GM12878 (cell line): ENCODE data around the gene FLOT1. TPM values are rescaled to one million over a fixed set of nuclear protein-coding genes. Genes with fewer than 3 reads are reported as not detected.
"Not testable (repeated sequence)": the region's sequence is repeated elsewhere in the genome, so short reads cannot be mapped to it uniquely, and the experiment has no call there.

ENCODE experiments used
- ATAC-seq: fragments of 200-7000 bp; cut with Tn5 transposase; 3 replicates; pipeline ENCODE4 v1.9.1; 2020; ENCODE audit warnings: mild to moderate bottlenecking, moderate library complexity
- BruUV-seq: library from RNA; stranded (reverse); fragments of 400-500 nt; replicated peaks from 2 replicates; lab custom pipeline; 2021; lab: Mats Ljungman, UMichigan
- CTCF ChIA-PET: fragments of 300-600 bp; sonication (Branson Sonifier 250); formaldehyde crosslinking; extraction: SDS; loops from one replicate; lab custom pipeline; 2021; ENCODE audit warnings: inconsistent platforms; lab: Yijun Ruan, JAX
- POLR2A ChIA-PET: fragments of 350-600 bp; formaldehyde crosslinking; extraction: SDS; loops from one replicate; lab custom pipeline; 2021; ENCODE audit warnings: inconsistent platforms; lab: Charles Lee
- RAD21 ChIA-PET: fragments of 300-600 bp; sonication (Branson Sonifier 250); formaldehyde crosslinking; loops from one replicate; lab custom pipeline; 2023; ENCODE audit warnings: antibody characterized with exemption; ENCODE audit not compliant: unreplicated experiment; lab: Charles Lee
- SMC1A ChIA-PET: fragments of 300-600 bp; sonication (Branson Sonifier 250); formaldehyde crosslinking; loops from one replicate; lab custom pipeline; 2023; ENCODE audit not compliant: unreplicated experiment, uncharacterized antibody; lab: Charles Lee
- DNase-seq: peaks from one replicate; pipeline ENCODE4 v3.0.0-alpha.2; 2011; ENCODE audit warnings: low read depth, low spot score
- FAIRE-seq: peaks from 3 replicates; lab custom pipeline; 2011; peaks lifted over from hg19 to GRCh38; lab: Jason Lieb, UNC
- H2AFZ ChIP-seq: 2 replicates; pipeline ENCODE4 v1.6.0; 2011; ENCODE audit warnings: low read depth, low read length, control low read depth; ENCODE audit not compliant: control insufficient read depth
- H3K27ac ChIP-seq: 2 replicates; pipeline ENCODE4 v1.5.1; 2011; ENCODE audit warnings: control low read depth; ENCODE audit not compliant: control insufficient read depth, insufficient read depth
- H3K27me3 ChIP-seq, 2 experiments: replicated peaks in 1 of 2; 2 replicates each; pipeline versions ENCODE4 v1.6.0 to v1.6.1; 2011; ENCODE audit warnings: low read length in 1 of 2; ENCODE audit not compliant: control insufficient read depth in 2 of 2, insufficient read depth in 2 of 2
- H3K36me3 ChIP-seq, 2 experiments: 2 replicates each; pipeline ENCODE4 v1.5.1; 2011; ENCODE audit warnings: low read length in 1 of 2; ENCODE audit not compliant: control insufficient read depth in 2 of 2, insufficient read depth in 2 of 2
- H3K4me1 ChIP-seq: 2 replicates; pipeline ENCODE4 v1.6.1; 2011; ENCODE audit warnings: mild to moderate bottlenecking, low read length, moderate library complexity, mixed read lengths; ENCODE audit not compliant: control insufficient read depth, insufficient read depth
- H3K4me2 ChIP-seq: 2 replicates; pipeline ENCODE4 v1.6.0; 2011; ENCODE audit warnings: control low read depth; ENCODE audit not compliant: control insufficient read depth, insufficient read depth
- H3K4me3 ChIP-seq: fragments of 200-600 bp; sonication (generic); 2 replicates; pipeline ENCODE4 v1.5.1; 2016
- H3K79me2 ChIP-seq: 2 replicates; pipeline ENCODE4 v1.6.0; 2011; ENCODE audit warnings: low read length; ENCODE audit not compliant: control insufficient read depth, insufficient read depth
- H3K9ac ChIP-seq: 2 replicates; pipeline ENCODE4 v1.8.0; 2011; ENCODE audit warnings: low read length, control low read depth, mixed read lengths; ENCODE audit not compliant: control insufficient read depth, insufficient read depth
- H3K9me3 ChIP-seq: replicated peaks from 3 replicates; pipeline ENCODE4 v1.5.1; 2011; ENCODE audit warnings: mild to moderate bottlenecking, low read length; ENCODE audit not compliant: control insufficient read depth, insufficient read depth
- H4K20me1 ChIP-seq: 2 replicates; pipeline ENCODE4 v1.6.0; 2011; ENCODE audit not compliant: control insufficient read depth, insufficient read depth
- IKZF2 ChIP-seq, 2 experiments: fragments of 450-650 bp; IDR thresholded peaks; 2 replicates each; pipeline ENCODE4 v1.6.1; 2017; ENCODE audit warnings: mild to moderate bottlenecking in 2 of 2, moderate library complexity in 2 of 2
- IRF4 ChIP-seq: IDR thresholded peaks from 2 replicates; pipeline ENCODE4 v1.6.1; 2011; ENCODE audit warnings: low read depth, low read length
- MTA2 ChIP-seq: fragments of 450-650 bp; IDR thresholded peaks from 2 replicates; pipeline ENCODE4 v1.6.1; 2016; ENCODE audit warnings: low read depth, mild to moderate bottlenecking, moderate library complexity
- NBN ChIP-seq: fragments of 450-650 bp; IDR thresholded peaks from 2 replicates; pipeline ENCODE4 v1.6.1; 2016
- NFIC ChIP-seq: IDR thresholded peaks from 2 replicates; pipeline ENCODE4 v1.6.1; 2012; ENCODE audit warnings: low read depth, mild to moderate bottlenecking, inconsistent platforms, low read length, moderate library complexity
- PAX8 ChIP-seq: fragments of 450-650 bp; IDR thresholded peaks from 2 replicates; pipeline ENCODE4 v1.6.1; 2017; ENCODE audit warnings: mild to moderate bottlenecking, moderate library complexity
- RAD51 ChIP-seq: fragments of 450-650 bp; IDR thresholded peaks from 2 replicates; pipeline ENCODE4 v1.6.1; 2016; ENCODE audit warnings: moderate library complexity, mild to moderate bottlenecking, inconsistent platforms
- SUPT20H ChIP-seq: IDR thresholded peaks from 2 replicates; pipeline ENCODE4 v1.6.1; 2011; ENCODE audit warnings: low read depth, mild to moderate bottlenecking, low read length, moderate library complexity, borderline replicate concordance; ENCODE audit not compliant: control insufficient read depth
- YBX1 ChIP-seq: fragments of 450-650 bp; IDR thresholded peaks from 2 replicates; pipeline ENCODE4 v1.6.1; 2016; ENCODE audit warnings: antibody characterized with exemption
- WGBS: methylation state at CpG from one replicate; pipeline ENCODE4 v1.1.6; 2016; ENCODE audit warnings: low lambda C conversion rate; ENCODE audit not compliant: insufficient replicate concordance, insufficient coverage; ENCODE audit errors: missing lambda C conversion rate; 5-methylcytosine and 5-hydroxymethylcytosine counted together
- in situ Hi-C: fragments of 300-500 bp; cut with MboI; formaldehyde crosslinking; loops from 9 replicates; pipeline ENCODE4 v1.14.3; 2018; ENCODE audit warnings: mixed read lengths
- intact Hi-C: fragments of 100-400 bp; cut with micrococcal nuclease; formaldehyde crosslinking; loops from one replicate; pipeline ENCODE4 v1.14.2; 2022; ENCODE audit not compliant: unreplicated experiment
- polyA plus RNA-seq, 11 experiments: library from polyadenylated mRNA; depleted of rRNA in 4 of 11; unstranded in 6 of 11; stranded (reverse) in 5 of 11; fragments of >200 nt; fragmentation: Nextera tagmentation in 4 of 11; fragmentation: Illumina TruSeq in 1 of 11; extraction: Ambion mirVana in 4 of 11; extraction: Trizol in 1 of 11; gene quantifications; 1 replicate in 1 of 11; 2 replicates in 10 of 11; pipeline versions ENCODE4 v1.2.1 to v1.2.3, GENCODE V29; 2011 to 2016; ENCODE audit warnings: inconsistent platforms in 2 of 11, missing spikeins in 2 of 11, low read depth in 1 of 11
- total RNA-seq, 4 experiments: library from RNA; depleted of rRNA in 3 of 4; stranded (reverse); fragments of >200 nt in 3 of 4; fragmentation: Illumina TruSeq in 1 of 4; extraction: Trizol in 1 of 4; gene quantifications; 2 replicates each; pipeline versions ENCODE4 v1.2.1 to v1.2.3, GENCODE V29; 2013 to 2021
- TF ChIP-seq, protein P1 (sequence below): fragments of 450-650 bp; IDR thresholded peaks from 2 replicates; pipeline ENCODE4 v1.6.1; 2017; ENCODE audit warnings: mild to moderate bottlenecking, low read depth, inconsistent platforms; ENCODE audit not compliant: poor library complexity, severe bottlenecking
- TF ChIP-seq, protein P2 (sequence below): IDR thresholded peaks from 2 replicates; pipeline ENCODE4 v1.6.1; 2012; ENCODE audit warnings: low read depth, low read length, improper control_type of control experiment

FLOT1 gene
- total and polyA plus RNA-seq, 10 of the 15 experiments (the other 5 are each of a cell fraction or from before 2014, with no cell fraction given): 12.3 to 153 (median 112) TPM

DNA sequence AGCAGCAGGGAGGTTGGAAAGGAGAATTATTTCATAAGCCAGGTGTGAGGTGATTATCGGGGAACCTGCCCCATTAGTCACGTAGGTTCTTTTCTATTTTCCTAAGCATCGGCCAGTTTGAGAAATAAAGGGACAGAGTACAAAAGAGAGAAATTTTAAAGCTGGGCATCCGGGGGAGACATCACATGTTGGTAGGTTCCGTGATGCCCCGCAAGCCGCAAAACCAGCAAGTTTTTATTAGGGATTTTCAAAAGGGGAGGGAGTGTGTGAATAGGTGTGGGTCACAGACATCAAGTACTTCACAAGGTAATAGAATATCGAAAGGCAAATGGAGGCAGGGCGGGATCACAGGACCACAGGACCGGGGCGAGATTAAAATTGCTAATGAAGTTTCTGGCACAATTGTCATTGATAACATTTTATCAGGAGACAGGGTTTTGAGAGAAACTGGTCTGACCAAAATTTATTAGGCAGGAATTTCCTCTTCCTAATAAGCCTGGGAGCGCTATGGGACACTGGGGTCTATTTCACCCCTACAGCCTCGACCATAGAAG is 22.1 kb upstream of the FLOT1 start:
- POLR2A ChIA-PET: interaction anchor here (0.7 to 4.2 kb wide), 10 partner anchors 15 to 77 kb away, joined by 3 to 49 read pairs (median 5); partner anchors contain the start of gene MDC1
- H3K36me3 ChIP-seq, H3K27me3 ChIP-seq, H3K79me2 ChIP-seq, DNase-seq, H3K9ac ChIP-seq, H3K27ac ChIP-seq, intact Hi-C loops, ATAC-seq, H3K9me3 ChIP-seq, H4K20me1 ChIP-seq, in situ Hi-C loops, H3K4me3 ChIP-seq, FAIRE-seq, H3K4me2 ChIP-seq, BruUV-seq, H2AFZ ChIP-seq: not testable (repeated sequence)
- RAD21 ChIA-PET: interaction anchor here (0.7 to 2.7 kb wide), 6 partner anchors 27 to 57 kb away, joined by 3 to 19 read pairs (median 10); no protein-coding TSS in a partner anchor
- WGBS: 66% methylated on average over 13 of the region's 13 CpGs
- SMC1A ChIA-PET: interaction anchor here (0.8 to 9.7 kb wide), 8 partner anchors 17 to 62 kb away, joined by 3 to 217 read pairs (median 6); partner anchors contain the start of gene FLOT1
- 0 out of 4 replicates have a peak, but pooled peaks have one; percentile 7 to 32 for TF ChIP-seq IKZF2 (IDR thresholded peaks at IDR 0.05)
- TF ChIP-seq MTA2: peak; percentile 20; the same call in 1 of the 2 replicates
- CTCF ChIA-PET: interaction anchor here (0.7 to 2.7 kb wide), 11 partner anchors 9 to 63 kb away, joined by 3 to 12 read pairs (median 6); partner anchors contain the start of gene IER3
- peaks cover 37% of the 10 kb centered on the region for H3K4me1 ChIP-seq

DNA sequence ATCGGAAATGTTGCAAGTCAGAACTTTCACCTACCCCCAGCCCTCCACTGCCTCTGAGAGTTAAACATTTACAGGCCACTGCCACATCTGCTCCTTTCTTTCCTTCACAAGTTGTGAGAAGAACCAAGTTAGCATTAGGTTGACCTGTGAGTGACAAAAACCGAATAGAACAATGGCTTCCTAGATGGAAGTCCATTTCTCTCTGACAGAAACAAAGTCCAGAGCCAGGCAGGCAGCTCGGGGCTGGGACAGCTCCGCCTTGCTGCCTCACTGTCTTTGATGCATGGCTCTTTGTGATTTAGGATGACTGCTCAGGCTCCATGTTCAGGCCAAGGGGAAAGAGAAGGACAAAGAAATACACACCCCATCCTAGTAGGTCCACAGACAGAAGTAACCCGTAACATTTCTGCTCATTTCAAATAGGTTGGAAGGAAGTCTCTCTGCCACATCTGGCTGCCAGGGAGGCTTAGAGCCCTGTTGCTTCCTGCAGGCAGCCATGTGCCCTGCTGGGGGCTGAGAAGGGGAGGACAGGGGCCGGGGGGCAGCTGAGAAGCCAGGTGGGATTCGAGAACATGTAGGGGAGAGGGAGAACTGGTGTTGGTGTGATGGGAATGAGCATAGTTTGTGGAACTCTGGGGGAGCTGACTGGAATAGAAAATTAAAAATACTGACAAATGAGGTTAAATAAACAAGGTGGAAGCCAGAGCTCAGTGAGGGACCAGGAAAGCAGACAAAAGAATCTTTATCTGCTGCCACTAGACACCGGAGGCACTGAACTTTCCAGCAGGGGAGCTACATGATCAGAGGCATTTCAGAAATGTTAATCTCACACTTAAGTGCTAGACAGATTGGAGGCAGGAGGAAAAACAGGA is 21.4 kb upstream of the FLOT1 start:
- Histone ChIP-seq H3K4me3 (no peak overlapping the region), H3K9ac (no peak overlapping the region), H3K79me2 (no peaks in the 10 kb centered on the region), H3K36me3 (no peaks in the 10 kb centered on the region), H3K9me3 (no peaks in the 10 kb centered on the region; the same call in 2 of the 3 replicates), H2AFZ (no peak overlapping the region), H3K27me3 (no peaks in the 10 kb centered on the region), H3K27ac (no peak overlapping the region), H3K4me1 (peaks cover 37% of the 10 kb centered on the region), H4K20me1 (no peaks in the 10 kb centered on the region), H3K4me2 (no peak overlapping the region)
- ChIA-PET CTCF (interaction anchor here (0.7 to 2.7 kb wide), 13 partner anchors 9 to 64 kb away, joined by 3 to 12 read pairs (median 6); partner anchors contain the start of gene IER3), RAD21 (interaction anchor here (0.7 to 2.7 kb wide), 10 partner anchors 11 to 85 kb away, joined by 3 to 19 read pairs (median 4); partner anchors contain the start of gene FLOT1), SMC1A (interaction anchor here (0.8 to 9.7 kb wide), 10 partner anchors 18 to 63 kb away, joined by 3 to 217 read pairs (median 6); partner anchors contain the start of gene FLOT1), POLR2A (interaction anchor here (0.6 to 4.2 kb wide), 15 partner anchors 15 to 149 kb away, joined by 3 to 49 read pairs (median 4); partner anchors contain the start of genes FLOT1 and MDC1)
- peak; percentile 37 for ATAC-seq
- in situ Hi-C loops: no loop called here
- peak; percentile 66 for DNase-seq
- WGBS: 46% methylated on average over 8 of the region's 8 CpGs
- BruUV-seq: TSS peak; percentile 76
- intact Hi-C loops: no loop called here
- no peak for FAIRE-seq
- no peak for TF ChIP-seq IRF4
- no peak for TF ChIP-seq YBX1
- TF ChIP-seq SUPT20H: no peak
- no peak for TF ChIP-seq RAD51
- TF ChIP-seq NFIC: no peak
- TF ChIP-seq, protein P1, sequence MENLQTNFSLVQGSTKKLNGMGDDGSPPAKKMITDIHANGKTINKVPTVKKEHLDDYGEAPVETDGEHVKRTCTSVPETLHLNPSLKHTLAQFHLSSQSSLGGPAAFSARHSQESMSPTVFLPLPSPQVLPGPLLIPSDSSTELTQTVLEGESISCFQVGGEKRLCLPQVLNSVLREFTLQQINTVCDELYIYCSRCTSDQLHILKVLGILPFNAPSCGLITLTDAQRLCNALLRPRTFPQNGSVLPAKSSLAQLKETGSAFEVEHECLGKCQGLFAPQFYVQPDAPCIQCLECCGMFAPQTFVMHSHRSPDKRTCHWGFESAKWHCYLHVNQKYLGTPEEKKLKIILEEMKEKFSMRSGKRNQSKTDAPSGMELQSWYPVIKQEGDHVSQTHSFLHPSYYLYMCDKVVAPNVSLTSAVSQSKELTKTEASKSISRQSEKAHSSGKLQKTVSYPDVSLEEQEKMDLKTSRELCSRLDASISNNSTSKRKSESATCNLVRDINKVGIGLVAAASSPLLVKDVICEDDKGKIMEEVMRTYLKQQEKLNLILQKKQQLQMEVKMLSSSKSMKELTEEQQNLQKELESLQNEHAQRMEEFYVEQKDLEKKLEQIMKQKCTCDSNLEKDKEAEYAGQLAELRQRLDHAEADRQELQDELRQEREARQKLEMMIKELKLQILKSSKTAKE: peak; percentile 48
- TF ChIP-seq PAX8: no peak
- TF ChIP-seq, protein P2, sequence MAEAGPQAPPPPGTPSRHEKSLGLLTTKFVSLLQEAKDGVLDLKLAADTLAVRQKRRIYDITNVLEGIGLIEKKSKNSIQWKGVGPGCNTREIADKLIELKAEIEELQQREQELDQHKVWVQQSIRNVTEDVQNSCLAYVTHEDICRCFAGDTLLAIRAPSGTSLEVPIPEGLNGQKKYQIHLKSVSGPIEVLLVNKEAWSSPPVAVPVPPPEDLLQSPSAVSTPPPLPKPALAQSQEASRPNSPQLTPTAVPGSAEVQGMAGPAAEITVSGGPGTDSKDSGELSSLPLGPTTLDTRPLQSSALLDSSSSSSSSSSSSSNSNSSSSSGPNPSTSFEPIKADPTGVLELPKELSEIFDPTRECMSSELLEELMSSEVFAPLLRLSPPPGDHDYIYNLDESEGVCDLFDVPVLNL: no peak
- TF ChIP-seq NBN: no peak
